Skeletal muscle tissue (tissue), 4 donors: ENCODE data around the gene CNNM2. TPM values are rescaled to one million over a fixed set of nuclear protein-coding genes. Genes with fewer than 3 reads are reported as not detected.

Experiments
- H3K27ac ChIP-seq: one replicate; pipeline ENCODE4 v1.7.0; 2013; ENCODE audit warnings: mild to moderate bottlenecking, low read depth, low read length, inconsistent platforms
- H3K27me3 ChIP-seq, 3 donors: one replicate each; pipeline ENCODE4 v1.7.0; 2013; ENCODE audit warnings: low read length in 3 of 3; ENCODE audit not compliant: control insufficient read depth in 3 of 3, insufficient read depth in 3 of 3
- H3K36me3 ChIP-seq, 3 donors: one replicate each; pipeline ENCODE4 v1.7.0; 2013; ENCODE audit warnings: low read length in 3 of 3; ENCODE audit not compliant: control insufficient read depth in 3 of 3, insufficient read depth in 3 of 3
- H3K4me1 ChIP-seq, 3 donors: one replicate each; pipeline ENCODE4 v1.7.0; 2013; ENCODE audit warnings: low read length in 3 of 3, mild to moderate bottlenecking in 3 of 3; ENCODE audit not compliant: control insufficient read depth in 3 of 3, insufficient read depth in 3 of 3
- H3K4me3 ChIP-seq, 3 donors: one replicate each; pipeline ENCODE4 v1.7.0; 2013; ENCODE audit warnings: low read length in 3 of 3
- H3K9ac ChIP-seq, 3 donors: one replicate each; pipeline ENCODE4 v1.7.0; 2013; ENCODE audit warnings: low read length in 3 of 3, mild to moderate bottlenecking in 3 of 3, moderate library complexity in 2 of 3, low read depth in 1 of 3
- H3K9me3 ChIP-seq, 3 donors: one replicate each; pipeline ENCODE4 v1.7.0; 2013; ENCODE audit warnings: low read length in 3 of 3; ENCODE audit not compliant: control insufficient read depth in 3 of 3
- total RNA-seq: library from RNA; depleted of rRNA; stranded (reverse); fragments of >200 nt; gene quantifications from one replicate; pipeline ENCODE4 v1.2.3, GENCODE V29; 2014
- donor health status: Osteomylitis.

Gene CNNM2
- total RNA-seq, 1 donor from 2014 or later: 2.1 TPM

GRCh38 chr10:102894466-102895213 lies 23.5 kb upstream of the CNNM2 start:
- Histone ChIP-seq H3K9ac (no peak overlapping the region), H3K4me3 (no peak overlapping the region), H3K9me3 (no peaks in the 10 kb centered on the region), H3K27me3 (no peaks in the 10 kb centered on the region), H3K27ac (no peak overlapping the region), H3K4me1 (no peaks in the 10 kb centered on the region), H3K36me3 (peaks cover 0 to 16% (median 5%) of the 10 kb centered on the region in 3 donors)

- Histone ChIP-seq H3K36me3 (peaks cover 0 to 6% (median 0%) of the 10 kb centered on the region in 3 donors), H3K9me3 (no peaks in the 10 kb centered on the region), H3K27me3 (no peaks in the 10 kb centered on the region), H3K4me3 (no peak overlapping the region), H3K9ac (no peak overlapping the region), H3K4me1 (no peaks in the 10 kb centered on the region), H3K27ac (no peak overlapping the region)
Observed at GRCh38 chr10:102900006-102900405, 18.1 kb upstream of the CNNM2 start.

GRCh38 chr10:102904346-102904745 lies 13.7 kb upstream of the CNNM2 start:
- no peak overlapping the region for H3K4me3 ChIP-seq

GRCh38 chr10:102906507-102906906 lies 11.6 kb upstream of the CNNM2 start:
- Histone ChIP-seq H3K9me3 (no peaks in the 10 kb centered on the region), H3K27me3 (no peaks in the 10 kb centered on the region), H3K4me3 (no peak overlapping the region), H3K36me3 (no peaks in the 10 kb centered on the region), H3K27ac (no peak overlapping the region), H3K4me1 (no peaks in the 10 kb centered on the region), H3K9ac (no peak overlapping the region)

More at GRCh38 chr10:102904346-102904745, 13.7 kb upstream of the CNNM2 start:
- Histone ChIP-seq H3K9ac (no peak overlapping the region), H3K4me1 (no peaks in the 10 kb centered on the region), H3K36me3 (no peaks in the 10 kb centered on the region), H3K27me3 (no peaks in the 10 kb centered on the region), H3K27ac (no peak overlapping the region), H3K9me3 (no peaks in the 10 kb centered on the region)

GRCh38 chr10:102914781-102915180 lies 3.3 kb upstream of the CNNM2 start:
- H3K4me3 ChIP-seq: no peak overlapping the region
- no peak overlapping the region for H3K27ac ChIP-seq
- no peaks in the 10 kb centered on the region for H3K27me3 ChIP-seq
- no peak overlapping the region for H3K9ac ChIP-seq
- no peaks in the 10 kb centered on the region for H3K36me3 ChIP-seq
- peaks cover 13 to 14% (median 14%) of the 10 kb centered on the region in 3 donors for H3K4me1 ChIP-seq
- no peaks in the 10 kb centered on the region for H3K9me3 ChIP-seq

GRCh38 chr10:102916173-102916572 lies 1.9 kb upstream of the CNNM2 start:
- H3K9ac ChIP-seq: no peak overlapping the region
- H3K9me3 ChIP-seq: no peaks in the 10 kb centered on the region
- peaks cover 22 to 27% (median 22%) of the 10 kb centered on the region in 3 donors for H3K4me1 ChIP-seq
- no peak overlapping the region for H3K4me3 ChIP-seq
- no peaks in the 10 kb centered on the region for H3K27me3 ChIP-seq
- H3K36me3 ChIP-seq: no peaks in the 10 kb centered on the region
- H3K27ac ChIP-seq: no peak overlapping the region

- Histone ChIP-seq H3K9me3 (no peaks in the 10 kb centered on the region), H3K36me3 (no peaks in the 10 kb centered on the region), H3K27ac (peak overlapping the region; percentile 98), H3K27me3 (no peaks in the 10 kb centered on the region), H3K4me3 (peak overlapping the region; percentile 73 to 94 (median 82)), H3K4me1 (peaks cover 22 to 30% (median 22%) of the 10 kb centered on the region in 3 donors), H3K9ac (peak overlapping the region; percentile 30 to 85 (median 70))
Observed at GRCh38 chr10:102917314-102917961, 656 bp upstream of the CNNM2 start.

GRCh38 chr10:102918817-102919245 lies 737 bp downstream of the CNNM2 start:
- Histone ChIP-seq H3K27me3 (no peaks in the 10 kb centered on the region), H3K9ac (peak overlapping the region; percentile 81 to 93 (median 87)), H3K4me1 (peaks cover 22 to 30% (median 22%) of the 10 kb centered on the region in 3 donors), H3K36me3 (no peaks in the 10 kb centered on the region), H3K27ac (peak overlapping the region; percentile 81), H3K4me3 (peak overlapping the region; percentile 92 to 99 (median 94)), H3K9me3 (no peaks in the 10 kb centered on the region)

- Histone ChIP-seq H3K4me1 (peaks cover 22 to 30% (median 22%) of the 10 kb centered on the region in 3 donors), H3K4me3 (peak overlapping the region; percentile 92 to 99 (median 94)), H3K9me3 (no peaks in the 10 kb centered on the region), H3K27me3 (no peaks in the 10 kb centered on the region), H3K36me3 (no peaks in the 10 kb centered on the region), H3K27ac (no peak overlapping the region), H3K9ac (peak overlapping the region; percentile 81 to 93 (median 87))
Observed at GRCh38 chr10:102919246-102919959, 1.3 kb downstream of the CNNM2 start.
